ENCODE data around the gene SMIM35. TPM values are rescaled to one million over a fixed set of nuclear protein-coding genes. Genes with fewer than 3 reads are reported as not detected.
A peak's percentile ranks its signal among the peaks of the same experiment; 100 is the strongest.

SMIM35 gene
- total RNA-seq, 4 donors from 2014 or later, result not detected

GRCh38 chr11:118054712-118055640, 31.8 kb downstream of the SMIM35 start:
- no peak for TF ChIP-seq CTCF (IDR thresholded peaks at IDR 0.05)
- TF ChIP-seq POLR2AphosphoS5 (IDR thresholded peaks at IDR 0.05), result no peak
- no peak for TF ChIP-seq POLR2A (IDR thresholded peaks at IDR 0.05)
- no peak overlapping the region for H3K4me3 ChIP-seq
- H3K27me3 ChIP-seq, result no peaks in the 10 kb centered on the region
- H3K36me3 ChIP-seq, result no peaks in the 10 kb centered on the region
- peak; percentile 3 for DNase-seq
- H3K9me3 ChIP-seq, result no peaks in the 10 kb centered on the region
- intact Hi-C loops (cut with DNase I; ENCODE audit: low total_unique reads), result no loop called here
- no peak overlapping the region for H3K27ac ChIP-seq
- 90 to 95% methylated on average over 2 to 12 of the region's 12 CpGs for WGBS, 2 donors (ENCODE audit: low coverage in 1 of 2)
- peaks cover 0 to 3% (median 0%) of the 10 kb centered on the region in 4 donors for H3K4me1 ChIP-seq
- in situ Hi-C loops (cut with MboI; ENCODE audit: low pct_ligation_motif_present in 1 of 4, low pct_unique_long_range_greater_than_20kb in 1 of 4, low sequenced_read_pairs in 3 of 4), result loop anchor here (10.0 to 25.0 kb wide), 7 partner anchors 100 to 618 kb away; partner anchors contain the start of gene FXYD2 (in 1 of the 4)

- Histone ChIP-seq H3K4me3 (no peak overlapping the region), H3K4me1 (peaks cover 0 to 3% (median 0%) of the 10 kb centered on the region in 4 donors), H3K36me3 (no peaks in the 10 kb centered on the region), H3K9me3 (no peaks in the 10 kb centered on the region), H3K27me3 (no peaks in the 10 kb centered on the region), H3K27ac (no peak overlapping the region)
- intact Hi-C loops (cut with DNase I; ENCODE audit: low total_unique reads), result no loop called here
- TF ChIP-seq POLR2AphosphoS5 (IDR thresholded peaks at IDR 0.05) (no peak), CTCF (IDR thresholded peaks at IDR 0.05) (no peak), POLR2A (IDR thresholded peaks at IDR 0.05) (no peak), EP300 (IDR thresholded peaks at IDR 0.05; ENCODE audit: low read depth) (no peak)
- peak; percentile 7 for DNase-seq
- WGBS, 2 donors (ENCODE audit: low coverage in 1 of 2), result 78% methylated on average over 13 of the region's 13 CpGs; no CpG with 5 or more reads in 1 of the 2 donors
- in situ Hi-C loops (cut with MboI; ENCODE audit: low pct_ligation_motif_present in 1 of 4, low pct_unique_long_range_greater_than_20kb in 1 of 4, low sequenced_read_pairs in 3 of 4), result loop anchor here (10.0 to 25.0 kb wide), 7 partner anchors 98 to 615 kb away; partner anchors contain the start of gene FXYD2 (in 1 of the 4)
Observed at GRCh38 chr11:118052581-118053206, 34.1 kb downstream of the SMIM35 start.

- 70 to 90% methylated on average over 2 to 16 of the region's 16 CpGs for WGBS, 2 donors (ENCODE audit: low coverage in 1 of 2)
- no peak for TF ChIP-seq POLR2AphosphoS5 (IDR thresholded peaks at IDR 0.05)
- TF ChIP-seq EP300 (IDR thresholded peaks at IDR 0.05; ENCODE audit: low read depth), result no peak
- TF ChIP-seq CTCF (IDR thresholded peaks at IDR 0.05), result no peak
- TF ChIP-seq POLR2A (IDR thresholded peaks at IDR 0.05), result no peak
- Histone ChIP-seq H3K4me3 (no peak overlapping the region), H3K27me3 (no peaks in the 10 kb centered on the region), H3K9me3 (no peaks in the 10 kb centered on the region), H3K4me1 (peaks cover 0 to 3% (median 0%) of the 10 kb centered on the region in 4 donors), H3K27ac (no peak overlapping the region), H3K36me3 (no peaks in the 10 kb centered on the region)
- DNase-seq, result peak; percentile 34
- in situ Hi-C loops (cut with MboI; ENCODE audit: low pct_ligation_motif_present in 1 of 4, low pct_unique_long_range_greater_than_20kb in 1 of 4, low sequenced_read_pairs in 3 of 4), result loop anchor here (10.0 to 25.0 kb wide), 7 partner anchors 97 to 615 kb away; partner anchors contain the start of gene FXYD2 (in 1 of the 4)
- intact Hi-C loops (cut with DNase I; ENCODE audit: low total_unique reads), result no loop called here
Observed at GRCh38 chr11:118051611-118052461, 34.9 kb downstream of the SMIM35 start.

All from transverse colon (tissue), 4 donors.